HepG2 (cell line): ENCODE measurements around the gene SMYD1. TPM values are rescaled to one million over a fixed set of nuclear protein-coding genes. Genes with fewer than 3 reads are reported as not detected.

Experiments used
- ATAC-seq: fragments of 200-7000 bp; cut with Tn5 transposase; 3 replicates; pipeline ENCODE4 v1.9.1; 2020; ENCODE audit warnings: mild to moderate bottlenecking, moderate library complexity
- BruUV-seq: library from RNA; stranded (reverse); fragments of 400-500 nt; replicated peaks from 2 replicates; lab custom pipeline; 2021; lab: Mats Ljungman, UMichigan
- CTCF ChIA-PET: fragments of 300-600 bp; formaldehyde crosslinking; extraction: SDS; loops from one replicate; lab custom pipeline; 2021; ENCODE audit warnings: low total read pairs, inconsistent platforms, low intra/inter-chr PET ratio; lab: Yijun Ruan, JAX
- POLR2A ChIA-PET: fragments of 350-600 bp; sonication (Branson Sonifier 250); formaldehyde crosslinking; loops from one replicate; lab custom pipeline; 2020; ENCODE audit warnings: antibody characterized with exemption, inconsistent platforms; lab: Yijun Ruan, JAX
- DNase-seq: peaks from one replicate; pipeline ENCODE4 v3.0.0-alpha.2; 2015; ENCODE audit warnings: low spot score
- FAIRE-seq: peaks from 3 replicates; lab custom pipeline; 2011; peaks lifted over from hg19 to GRCh38; lab: Jason Lieb, UNC
- H2AFZ ChIP-seq: one replicate; pipeline ENCODE4 v1.6.1; 2011; ENCODE audit warnings: low read length, inconsistent platforms
- H3K27ac ChIP-seq: fragments of 300-600 bp; 3 replicates; pipeline ENCODE4 v1.8.0; 2011; ENCODE audit warnings: mixed run types, mild to moderate bottlenecking, mixed read lengths, low read length, inconsistent platforms; ENCODE audit not compliant: insufficient read depth; ENCODE audit errors: extremely low read length
- H3K27me3 ChIP-seq, 2 experiments: fragments of 200-600 bp in 1 of 2; 2 replicates in 1 of 2; 3 replicates in 1 of 2; pipeline versions ENCODE4 v1.6.0 to v1.8.0; 2011; ENCODE audit warnings: low read length in 2 of 2, mild to moderate bottlenecking in 2 of 2, moderate library complexity in 2 of 2, inconsistent platforms in 1 of 2; ENCODE audit not compliant: insufficient read depth in 2 of 2, control insufficient read depth in 1 of 2
- H3K36me3 ChIP-seq, 2 experiments: fragments of 200-600 bp in 1 of 2; replicated peaks in 1 of 2; 2 replicates in 1 of 2; 3 replicates in 1 of 2; pipeline versions ENCODE4 v1.5.1 to v1.8.0; 2011; ENCODE audit warnings: low read length in 2 of 2, inconsistent platforms in 1 of 2; ENCODE audit not compliant: insufficient read depth in 2 of 2, control insufficient read depth in 1 of 2
- H3K4me1 ChIP-seq: 2 replicates; pipeline ENCODE4 v1.5.1; 2012; ENCODE audit warnings: low read length, inconsistent platforms; ENCODE audit not compliant: insufficient read depth
- H3K4me2 ChIP-seq: 2 replicates; pipeline ENCODE4 v1.6.0; 2011; ENCODE audit warnings: low read depth, low read length, inconsistent platforms
- H3K4me3 ChIP-seq, 3 experiments: fragments of 200-600 bp in 1 of 3; sonication (generic), shearing (Covaris generic) in 1 of 3; replicated peaks in 1 of 3; 2 replicates each; pipeline ENCODE4 v1.5.1; 2011 to 2016; ENCODE audit warnings: low read length in 3 of 3, inconsistent platforms in 2 of 3, low read depth in 2 of 3, mild to moderate bottlenecking in 2 of 3, control low read depth in 1 of 3, mixed read lengths in 1 of 3; ENCODE audit not compliant: insufficient read depth in 1 of 3
- H3K79me2 ChIP-seq: one replicate; pipeline ENCODE4 v1.6.1; 2011; ENCODE audit warnings: low read length, inconsistent platforms; ENCODE audit not compliant: insufficient read depth
- H3K9ac ChIP-seq: 2 replicates; pipeline ENCODE4 v1.6.0; 2011; ENCODE audit warnings: mild to moderate bottlenecking, low read depth, low read length, inconsistent platforms; ENCODE audit not compliant: insufficient read depth
- H3K9me3 ChIP-seq: 2 replicates; pipeline ENCODE4 v1.5.1; 2012; ENCODE audit warnings: mild to moderate bottlenecking, low read length
- H4K20me1 ChIP-seq: 2 replicates; pipeline ENCODE4 v1.6.0; 2011; ENCODE audit warnings: inconsistent platforms, mild to moderate bottlenecking, low read length, moderate library complexity; ENCODE audit not compliant: insufficient read depth
- FUBP1 ChIP-seq: sonication (generic); formaldehyde crosslinking; IDR thresholded peaks from 2 replicates; pipeline ENCODE4 v1.5.1; 2020; ENCODE audit warnings: missing genetic modification reagents, mild to moderate bottlenecking, borderline replicate concordance
- IKZF4 ChIP-seq: sonication (generic); formaldehyde crosslinking; IDR thresholded peaks from 2 replicates; pipeline ENCODE4 v1.5.1; 2020; ENCODE audit warnings: borderline replicate concordance, mild to moderate bottlenecking, low read depth, missing genetic modification reagents; ENCODE audit errors: not compliant biosample characterization
- KDM4B ChIP-seq: sonication (generic); formaldehyde crosslinking; IDR thresholded peaks from 2 replicates; pipeline ENCODE4 v1.4.0; 2020; ENCODE audit warnings: missing genetic modification reagents
- POLR2AphosphoS2 ChIP-seq: IDR thresholded peaks from 2 replicates; pipeline ENCODE4 v1.6.1; 2011; ENCODE audit warnings: low read depth, low read length, improper control_type of control experiment
- RFXAP ChIP-seq: sonication (generic); formaldehyde crosslinking; IDR thresholded peaks from 2 replicates; pipeline ENCODE4 v1.4.0; 2020; ENCODE audit warnings: missing genetic modification reagents, borderline replicate concordance
- SIN3A ChIP-seq: IDR thresholded peaks from 2 replicates; pipeline ENCODE4 v1.6.1; 2011; ENCODE audit warnings: low read depth, mild to moderate bottlenecking, control low read depth, low read length, borderline replicate concordance
- SP4 ChIP-seq: sonication (generic); formaldehyde crosslinking; IDR thresholded peaks from 2 replicates; pipeline ENCODE4 v1.8.1; 2023; ENCODE audit warnings: mild to moderate bottlenecking, missing genetic modification reagents
- ZBTB42 ChIP-seq: sonication (generic); formaldehyde crosslinking; IDR thresholded peaks from 2 replicates; pipeline ENCODE4 v1.5.0; 2020; ENCODE audit warnings: mild to moderate bottlenecking, missing genetic modification reagents
- ZNF446 ChIP-seq: sonication (generic); formaldehyde crosslinking; IDR thresholded peaks from 2 replicates; pipeline ENCODE4 v1.5.0; 2020; ENCODE audit warnings: mild to moderate bottlenecking, missing genetic modification reagents
- ZNF512B ChIP-seq: sonication (generic); formaldehyde crosslinking; IDR thresholded peaks from 2 replicates; pipeline ENCODE4 v1.5.1; 2020; ENCODE audit warnings: missing genetic modification reagents, mild to moderate bottlenecking, borderline replicate concordance
- WGBS: methylation state at CpG from one replicate; pipeline ENCODE4 v1.1.6; 2017; ENCODE audit warnings: low lambda C conversion rate; 5-methylcytosine and 5-hydroxymethylcytosine counted together
- in situ Hi-C: cut with HindIII; loops from 2 replicates; pipeline ENCODE4 v1.10.0; 2017; ENCODE audit warnings: low pct_unique_long_range_greater_than_20kb; ENCODE audit not compliant: extremely low pct_ligation_motif_present
- intact Hi-C: fragments of 100-400 bp; cut with micrococcal nuclease; formaldehyde crosslinking; loops from one replicate; pipeline ENCODE4 v1.10.0; 2022; ENCODE audit not compliant: unreplicated experiment
- polyA plus RNA-seq, 8 experiments: library from polyadenylated mRNA; depleted of rRNA in 3 of 8; stranded (reverse) in 7 of 8; unstranded in 1 of 8; fragments of >200 nt; fragmentation: Illumina TruSeq in 4 of 8; extraction: Trizol in 4 of 8; gene quantifications; 2 replicates each; pipeline versions ENCODE4 v1.2.1 to v1.2.3, GENCODE V29; 2011 to 2016; ENCODE audit warnings: low read depth in 4 of 8, missing spikeins in 1 of 8, mixed read lengths in 1 of 8; ENCODE audit not compliant: insufficient read depth in 1 of 8
- total RNA-seq, 5 experiments: library from RNA; depleted of rRNA; stranded (reverse); fragments of >200 nt; fragmentation: Illumina TruSeq; extraction: Trizol; gene quantifications; 2 replicates each; pipeline ENCODE4 v1.2.3, GENCODE V29; 2016; ENCODE audit warnings: low read depth in 1 of 5
- TF ChIP-seq, protein P1 (sequence below): sonication (generic); formaldehyde crosslinking; IDR thresholded peaks from 2 replicates; pipeline ENCODE4 v1.8.1; 2023; ENCODE audit warnings: mild to moderate bottlenecking, inconsistent platforms, moderate library complexity, missing genetic modification reagents, borderline replicate concordance

The SMYD1 gene
- total and polyA plus RNA-seq, 2 of the 13 experiments (the other 11 are each of a cell fraction or from before 2014, with no cell fraction given) = not detected

- no peak for TF ChIP-seq KDM4B (CRISPR knock-in tag)
- no peak for TF ChIP-seq FUBP1 (CRISPR knock-in tag)
- no peak for TF ChIP-seq IKZF4 (CRISPR knock-in tag)
- TF ChIP-seq, protein P1, sequence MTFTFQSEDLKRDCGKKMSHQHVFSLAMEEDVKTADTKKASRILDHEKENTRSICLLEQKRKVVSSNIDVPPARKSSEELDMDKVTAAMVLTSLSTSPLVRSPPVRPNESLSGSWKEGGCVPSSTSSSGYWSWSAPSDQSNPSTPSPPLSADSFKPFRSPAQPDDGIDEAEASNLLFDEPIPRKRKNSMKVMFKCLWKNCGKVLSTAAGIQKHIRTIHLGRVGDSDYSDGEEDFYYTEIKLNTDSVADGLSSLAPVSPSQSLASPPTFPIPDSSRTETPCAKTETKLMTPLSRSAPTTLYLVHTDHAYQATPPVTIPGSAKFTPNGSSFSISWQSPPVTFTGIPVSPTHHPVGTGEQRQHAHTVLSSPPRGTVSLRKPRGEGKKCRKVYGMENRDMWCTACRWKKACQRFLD (CRISPR knock-in tag) = no peak
- TF ChIP-seq ZNF446 (CRISPR knock-in tag) = no peak
- no peak for TF ChIP-seq RFXAP (CRISPR knock-in tag)
- TF ChIP-seq SP4 (CRISPR knock-in tag) = no peak
These were observed 6.3 kb upstream of the SMYD1 start (continued) for GRCh38 chr2:88061295-88061694.

- intact Hi-C loops = no loop called here
- Histone ChIP-seq H3K27ac (no peak overlapping the region), H3K27me3 (peaks cover 3 to 6% of the 10 kb centered on the region in 2 experiments; a peak in 2 of 5 replicates), H3K79me2 (no peaks in the 10 kb centered on the region), H3K9me3 (no peaks in the 10 kb centered on the region), H3K4me3 (no peak overlapping the region), H3K4me1 (peaks cover 12% of the 10 kb centered on the region), H3K36me3 (no peaks in the 10 kb centered on the region), H4K20me1 (no peaks in the 10 kb centered on the region), H3K9ac (no peak overlapping the region), H3K4me2 (no peak overlapping the region), H2AFZ (no peak overlapping the region)
- POLR2A ChIA-PET = no interaction called here
- in situ Hi-C loops = loop anchor here (25.0 kb wide), 1 partner anchor 396 kb away; the partner anchor contains the start of gene FOXI3
- no peak for FAIRE-seq
- no peak for ATAC-seq
- no peak for TF ChIP-seq SIN3A
- TF ChIP-seq ZBTB42 (CRISPR knock-in tag) = no peak
- TF ChIP-seq ZNF512B (CRISPR knock-in tag) = no peak
- no peak for TF ChIP-seq POLR2AphosphoS2
- no TSS peak for BruUV-seq
- WGBS = 59% methylated on average over 4 of the region's 4 CpGs
- no peak for DNase-seq
- CTCF ChIA-PET = no interaction called here
These were observed 1.1 kb upstream of the SMYD1 start for GRCh38 chr2:88066543-88066942.
